Measurements from ENCODE around the gene MSL1.

MSL1 gene

GRCh38 chr17:40091691-40092397 is 29.9 kb upstream of the MSL1 start:
- DNase-seq (ENCODE audit: low read depth in 2 of 2), result no peak

- DNase-seq (ENCODE audit: low read depth in 2 of 2), result no peak
Observed at GRCh38 chr17:40092581-40092980, 29.2 kb upstream of the MSL1 start.

GRCh38 chr17:40093005-40093579 is 28.7 kb upstream of the MSL1 start:
- DNase-seq (ENCODE audit: low read depth in 2 of 2), result no peak

- DNase-seq (ENCODE audit: low read depth in 2 of 2), result no peak
Observed at GRCh38 chr17:40093580-40094201, 28.1 kb upstream of the MSL1 start.

- no peak for DNase-seq (ENCODE audit: low read depth in 2 of 2)
Observed at GRCh38 chr17:40094874-40095273, 26.9 kb upstream of the MSL1 start.

GRCh38 chr17:40095351-40095943 is 26.3 kb upstream of the MSL1 start:
- DNase-seq (ENCODE audit: low read depth in 2 of 2), result no peak

GRCh38 chr17:40095944-40096791 is 25.6 kb upstream of the MSL1 start:
- DNase-seq (ENCODE audit: low read depth in 2 of 2), result peak; percentile 52 to 64

- no peak for DNase-seq (ENCODE audit: low read depth in 2 of 2)
Observed at GRCh38 chr17:40097087-40097486, 24.7 kb upstream of the MSL1 start.

- no peak for DNase-seq (ENCODE audit: low read depth in 2 of 2)
Observed at GRCh38 chr17:40097931-40098845, 23.6 kb upstream of the MSL1 start.

- DNase-seq (ENCODE audit: low read depth in 2 of 2), result peak; percentile 96 to 99
Observed at GRCh38 chr17:40098846-40099618, 22.7 kb upstream of the MSL1 start.

- DNase-seq (ENCODE audit: low read depth in 2 of 2), result no peak
Observed at GRCh38 chr17:40099619-40100418, 22.0 kb upstream of the MSL1 start.

GRCh38 chr17:40100419-40100668 is 21.4 kb upstream of the MSL1 start, which contains the start of gene NR1D1:
Gene NR1D1, minus strand, starts transcription at chr17:40100589. Its CDS starts 495 bp downstream, at chr17:40100094.
- no peak for DNase-seq (ENCODE audit: low read depth in 2 of 2)

GRCh38 chr17:40100669-40101366 is 21.0 kb upstream of the MSL1 start:
- DNase-seq (ENCODE audit: low read depth in 2 of 2), result peak; percentile 81 to 86

GRCh38 chr17:40101367-40102210 is 20.2 kb upstream of the MSL1 start:
- DNase-seq (ENCODE audit: low read depth in 2 of 2), result no peak

GRCh38 chr17:40103071-40103661 is 18.6 kb upstream of the MSL1 start:
- no peak for DNase-seq (ENCODE audit: low read depth in 2 of 2)

GRCh38 chr17:40103688-40104087 is 18.1 kb upstream of the MSL1 start:
- no peak for DNase-seq (ENCODE audit: low read depth in 2 of 2)
